Measurements from ENCODE around the gene AQR. TPM values are rescaled to one million over a fixed set of nuclear protein-coding genes. Genes with fewer than 3 reads are reported as not detected.

Gene AQR
- total RNA-seq, 2 experiments from 2014 or later = 35.5 to 36.4 TPM

- Mint-ChIP-seq H3K9me3 (peaks cover 4% of the 10 kb centered on the region), H3K36me3 (ENCODE audit: low read depth) (no peaks in the 10 kb centered on the region), H3K4me1 (ENCODE audit: low read depth) (no peaks in the 10 kb centered on the region), H3K27me3 (peaks cover 2% of the 10 kb centered on the region), H3K4me3 (no peak overlapping the region), H3K27ac (no peak overlapping the region)
- ChIA-PET POLR2A (no interaction called here), CTCF (interaction anchor here (1.0 kb wide), 1 partner anchor 15 kb away, joined by 3 read pairs; no protein-coding TSS in a partner anchor)
- no peak for TF ChIP-seq CTCF (IDR thresholded peaks at IDR 0.05)
- intact Hi-C loops (cut with micrococcal nuclease) = no loop called here
- no peak for DNase-seq
- no peak for ATAC-seq
These were observed 132.1 kb downstream of the AQR start for GRCh38 chr15:34837246-34838016.

- no peak for TF ChIP-seq CTCF (IDR thresholded peaks at IDR 0.05)
- Mint-ChIP-seq H3K27ac (no peak overlapping the region), H3K4me1 (ENCODE audit: low read depth) (no peaks in the 10 kb centered on the region), H3K36me3 (ENCODE audit: low read depth) (no peaks in the 10 kb centered on the region), H3K9me3 (no peaks in the 10 kb centered on the region), H3K27me3 (peaks cover 28% of the 10 kb centered on the region), H3K4me3 (no peak overlapping the region)
- DNase-seq (no peak), ATAC-seq (no peak)
- ChIA-PET POLR2A (no interaction called here), CTCF (no interaction called here)
- intact Hi-C loops (cut with micrococcal nuclease) = no loop called here
These were observed 141.2 kb downstream of the AQR start for GRCh38 chr15:34828145-34828911.

DNA sequence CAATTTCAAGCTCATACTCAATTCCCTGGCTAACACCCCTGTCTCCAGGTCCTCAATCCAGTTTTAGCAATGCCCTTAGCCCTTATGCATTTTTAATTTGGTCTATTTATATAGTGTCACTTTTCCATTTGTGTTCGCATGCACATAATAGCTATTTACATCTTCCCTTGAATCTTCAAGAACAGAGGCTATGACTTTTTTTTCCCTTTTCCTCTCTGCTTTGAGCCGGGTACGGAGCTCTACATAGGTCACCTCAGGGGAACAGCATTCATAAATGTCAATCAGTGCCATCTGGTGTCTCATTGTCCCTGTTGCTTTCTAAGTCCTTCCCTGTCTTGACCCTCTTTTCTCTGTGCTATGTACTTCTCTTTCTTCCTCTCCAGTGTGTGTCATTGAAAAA lies 147.7 kb downstream of the AQR start:
- CTCF ChIA-PET = no interaction called here
- no peak for ATAC-seq
- POLR2A ChIA-PET = no interaction called here
- Mint-ChIP-seq H3K4me3 (no peak overlapping the region), H3K36me3 (ENCODE audit: low read depth) (no peaks in the 10 kb centered on the region), H3K27ac (no peak overlapping the region), H3K9me3 (no peaks in the 10 kb centered on the region), H3K27me3 (peaks cover 37% of the 10 kb centered on the region), H3K4me1 (ENCODE audit: low read depth) (no peaks in the 10 kb centered on the region)
- no peak for TF ChIP-seq CTCF (IDR thresholded peaks at IDR 0.05)
- no peak for DNase-seq
- intact Hi-C loops (cut with micrococcal nuclease) = no loop called here

GRCh38 chr15:34820110-34820509 lies 149.4 kb downstream of the AQR start:
- no peak for TF ChIP-seq CTCF (IDR thresholded peaks at IDR 0.05)

GRCh38 chr15:34818526-34818925 lies 151.0 kb downstream of the AQR start:
- Mint-ChIP-seq H3K27me3 (peaks cover 29% of the 10 kb centered on the region), H3K4me1 (ENCODE audit: low read depth) (no peaks in the 10 kb centered on the region), H3K27ac (no peak overlapping the region), H3K4me3 (no peak overlapping the region), H3K9me3 (no peaks in the 10 kb centered on the region), H3K36me3 (ENCODE audit: low read depth) (no peaks in the 10 kb centered on the region)
- CTCF ChIA-PET = no interaction called here
- ATAC-seq = no peak
- intact Hi-C loops (cut with micrococcal nuclease) = no loop called here
- no peak for DNase-seq
- TF ChIP-seq CTCF (IDR thresholded peaks at IDR 0.05) = no peak
- POLR2A ChIA-PET = no interaction called here

More at GRCh38 chr15:34820110-34820509, 149.4 kb downstream of the AQR start:
- Mint-ChIP-seq H3K27me3 (peaks cover 31% of the 10 kb centered on the region), H3K36me3 (ENCODE audit: low read depth) (no peaks in the 10 kb centered on the region), H3K4me1 (ENCODE audit: low read depth) (no peaks in the 10 kb centered on the region), H3K27ac (no peak overlapping the region), H3K9me3 (no peaks in the 10 kb centered on the region), H3K4me3 (no peak overlapping the region)
- intact Hi-C loops (cut with micrococcal nuclease) = no loop called here
- ATAC-seq = no peak
- CTCF ChIA-PET = no interaction called here
- POLR2A ChIA-PET = no interaction called here
- DNase-seq = no peak

Measured in activated CD8-positive, alpha-beta T cell treated with anti-CD3 and anti-CD28 coated beads for 36 hours (primary cell).